ENCODE data around the gene SPATA33.
"Not testable (repeated sequence)": the region's sequence is repeated elsewhere in the genome, so short reads cannot be mapped to it uniquely, and the experiment has no call there.

Gene SPATA33

DNA sequence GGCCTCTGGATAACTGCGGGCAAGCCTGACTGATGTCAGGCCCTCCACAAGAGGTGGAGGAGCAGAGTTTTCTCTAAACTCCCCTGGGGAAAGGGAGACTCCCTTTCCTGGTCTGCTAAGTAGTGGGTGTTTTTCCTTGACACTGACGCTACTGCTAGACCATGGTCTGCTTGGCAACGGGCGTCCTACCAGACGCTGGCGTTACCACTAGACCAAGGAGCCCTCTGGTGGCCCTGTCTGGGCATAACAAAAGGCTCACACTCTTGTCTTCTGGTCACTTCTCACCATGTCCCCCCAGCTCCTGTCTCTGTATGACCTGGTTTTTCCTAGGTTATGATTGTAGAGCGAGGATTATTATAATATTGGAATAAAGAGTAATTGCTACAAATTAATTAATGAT is 9.4 kb downstream of the SPATA33 start:
- POLR2A ChIA-PET; DNase-seq (ENCODE audit: low read depth, low spot score); H3K4me3 ChIP-seq (ENCODE audit: low read depth, low read length): not testable (repeated sequence)
- TF ChIP-seq, protein P1, sequence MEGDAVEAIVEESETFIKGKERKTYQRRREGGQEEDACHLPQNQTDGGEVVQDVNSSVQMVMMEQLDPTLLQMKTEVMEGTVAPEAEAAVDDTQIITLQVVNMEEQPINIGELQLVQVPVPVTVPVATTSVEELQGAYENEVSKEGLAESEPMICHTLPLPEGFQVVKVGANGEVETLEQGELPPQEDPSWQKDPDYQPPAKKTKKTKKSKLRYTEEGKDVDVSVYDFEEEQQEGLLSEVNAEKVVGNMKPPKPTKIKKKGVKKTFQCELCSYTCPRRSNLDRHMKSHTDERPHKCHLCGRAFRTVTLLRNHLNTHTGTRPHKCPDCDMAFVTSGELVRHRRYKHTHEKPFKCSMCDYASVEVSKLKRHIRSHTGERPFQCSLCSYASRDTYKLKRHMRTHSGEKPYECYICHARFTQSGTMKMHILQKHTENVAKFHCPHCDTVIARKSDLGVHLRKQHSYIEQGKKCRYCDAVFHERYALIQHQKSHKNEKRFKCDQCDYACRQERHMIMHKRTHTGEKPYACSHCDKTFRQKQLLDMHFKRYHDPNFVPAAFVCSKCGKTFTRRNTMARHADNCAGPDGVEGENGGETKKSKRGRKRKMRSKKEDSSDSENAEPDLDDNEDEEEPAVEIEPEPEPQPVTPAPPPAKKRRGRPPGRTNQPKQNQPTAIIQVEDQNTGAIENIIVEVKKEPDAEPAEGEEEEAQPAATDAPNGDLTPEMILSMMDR (IDR thresholded peaks at IDR 0.05; ENCODE audit: insufficient read depth, low read length, missing control alignments), result peak; percentile 28
- CTCF ChIA-PET, result interaction anchor here (1.0 to 1.4 kb wide), 2 partner anchors 8 to 101 kb away, joined by 3 to 4 read pairs; no protein-coding TSS in a partner anchor

DNA sequence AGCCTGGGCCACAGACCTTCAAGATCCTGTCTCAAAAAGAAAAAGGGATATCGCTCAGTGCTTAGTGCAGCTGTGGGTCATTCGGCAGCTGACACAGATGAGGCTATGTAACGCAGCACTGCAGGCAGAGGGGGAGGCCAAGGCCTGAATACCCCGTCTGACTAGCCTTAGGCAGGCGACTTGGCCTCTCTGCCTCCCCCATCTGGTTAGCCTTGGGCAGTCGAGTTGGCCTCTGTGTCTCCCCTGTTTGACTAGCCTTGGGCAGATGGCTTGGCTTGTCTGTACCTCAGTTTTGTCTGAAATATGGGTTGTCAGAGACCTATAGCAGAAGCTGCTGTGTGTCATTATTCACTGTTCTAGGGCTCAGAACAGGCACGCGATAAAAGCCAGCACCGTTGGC is 10.0 kb downstream of the SPATA33 start:
- CTCF ChIA-PET, result interaction anchor here (0.8 to 1.4 kb wide), 3 partner anchors 9 to 102 kb away, joined by 3 to 4 read pairs (median 3); no protein-coding TSS in a partner anchor
- POLR2A ChIA-PET, result no interaction called here
- TF ChIP-seq, protein P1 (IDR thresholded peaks at IDR 0.05; ENCODE audit: insufficient read depth, low read length, missing control alignments), result no peak

DNA sequence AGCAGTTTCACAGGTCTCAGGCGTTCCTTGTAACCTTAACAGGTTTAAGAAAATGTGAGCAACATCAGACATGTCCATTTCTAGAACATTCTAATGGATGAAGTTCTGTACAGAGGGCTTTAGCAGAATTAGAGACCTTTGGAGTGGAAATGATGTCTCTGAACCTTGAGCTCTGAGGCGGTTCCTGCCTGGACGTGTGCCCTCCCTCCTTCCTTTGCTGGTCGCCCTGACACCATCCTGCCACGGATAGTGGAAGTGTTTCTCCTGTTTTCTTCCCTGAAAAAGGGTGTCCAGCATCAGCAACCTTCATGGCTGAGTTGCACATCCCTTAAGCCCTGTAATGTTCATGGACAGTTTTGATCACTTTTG is 11.1 kb downstream of the SPATA33 start:
- TF ChIP-seq, protein P1 (IDR thresholded peaks at IDR 0.05; ENCODE audit: insufficient read depth, low read length, missing control alignments), result no peak
- DNase-seq (ENCODE audit: low read depth, low spot score), result no peak
- CTCF ChIA-PET, result interaction anchor here (1.3 to 1.6 kb wide), 2 partner anchors 10 to 31 kb away, joined by 5 read pairs; no protein-coding TSS in a partner anchor
- POLR2A ChIA-PET, result no interaction called here
- no peak overlapping the region for H3K4me3 ChIP-seq (ENCODE audit: low read depth, low read length)

More for the DNA sequence above, 10.0 kb downstream of the SPATA33 start:
- H3K4me3 ChIP-seq (ENCODE audit: low read depth, low read length), result no peak overlapping the region
- no peak for DNase-seq (ENCODE audit: low read depth, low spot score)

DNA sequence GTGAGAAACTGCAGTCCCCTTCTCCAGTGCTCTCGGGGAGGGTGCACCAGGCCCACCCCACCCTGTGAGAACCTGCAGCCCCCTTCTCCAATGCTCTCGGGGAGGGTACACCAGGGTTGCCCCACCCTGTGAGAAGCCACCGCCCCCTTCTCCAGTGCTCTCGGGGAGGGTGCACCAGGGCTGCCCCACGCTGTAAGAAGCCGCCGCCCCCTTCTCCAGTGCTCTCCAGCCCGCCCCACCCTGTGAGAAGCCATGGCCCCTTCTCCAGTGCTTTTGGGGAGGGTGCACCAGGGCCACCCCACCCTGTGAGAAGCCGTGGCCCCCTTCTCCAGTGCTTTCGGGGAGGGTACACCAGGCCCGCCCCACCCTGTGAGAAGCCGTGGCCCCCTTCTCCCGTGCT is 12.1 kb downstream of the SPATA33 start:
- ChIA-PET CTCF (interaction anchor here (1.2 kb wide), 1 partner anchor 28 kb away, joined by 3 read pairs; no protein-coding TSS in a partner anchor), POLR2A (no interaction called here)
- DNase-seq (ENCODE audit: low read depth, low spot score), result no peak
- no peak overlapping the region for H3K4me3 ChIP-seq (ENCODE audit: low read depth, low read length)
- TF ChIP-seq, protein P1 (IDR thresholded peaks at IDR 0.05; ENCODE audit: insufficient read depth, low read length, missing control alignments), result no peak

DNA sequence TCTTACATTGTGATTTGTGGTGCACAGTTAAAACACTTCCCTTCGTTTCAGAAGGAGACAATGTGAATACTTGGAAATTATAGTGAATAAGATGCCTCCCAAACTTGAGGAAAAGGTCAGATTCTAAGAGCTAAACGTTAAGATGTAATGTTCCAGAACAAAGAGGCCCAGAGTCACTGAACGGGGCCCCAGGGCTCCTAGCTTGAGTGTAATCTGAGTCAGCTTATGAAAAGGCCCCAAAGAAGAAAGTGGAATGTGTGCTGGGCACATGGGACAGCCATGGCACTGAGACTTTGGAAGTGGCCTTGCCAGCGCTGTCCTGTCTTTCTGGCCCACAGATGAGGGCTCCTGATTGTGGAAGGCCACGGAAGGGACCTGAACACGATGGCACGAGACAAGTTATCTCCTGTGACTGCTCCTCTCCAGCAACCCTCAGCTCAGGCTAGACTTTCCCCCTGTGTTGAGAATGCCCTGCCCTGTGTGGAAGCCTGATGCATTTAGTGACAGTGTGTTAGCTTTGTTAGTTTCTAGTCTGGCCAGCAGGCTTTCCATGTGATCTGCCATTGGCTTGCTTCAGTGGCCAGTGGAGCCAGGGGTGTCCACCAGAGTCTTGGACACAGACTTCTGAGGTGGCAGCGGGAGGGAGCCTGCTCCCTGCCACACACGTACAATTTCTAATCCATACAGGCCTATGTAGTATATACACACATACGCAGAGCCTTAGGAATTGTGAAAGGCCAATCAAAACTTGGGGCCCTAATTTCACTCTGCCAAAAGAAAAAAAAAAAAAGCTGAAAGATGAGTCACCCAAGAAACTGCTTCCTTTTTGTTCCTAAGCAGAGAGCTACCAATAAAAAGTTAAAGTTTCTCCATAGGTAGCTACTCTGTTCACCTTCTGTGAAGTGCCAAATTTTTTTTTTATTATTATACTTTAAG is 13.1 kb downstream of the SPATA33 start:
- ChIA-PET CTCF (interaction anchor here (0.9 to 1.2 kb wide), 2 partner anchors 29 kb away, joined by 3 to 6 read pairs; no protein-coding TSS in a partner anchor), POLR2A (interaction anchor here (1.4 kb wide), 1 partner anchor 15 kb away, joined by 5 read pairs; the partner anchor contains the start of gene CDK10)
- TF ChIP-seq, protein P1 (IDR thresholded peaks at IDR 0.05; ENCODE audit: insufficient read depth, low read length, missing control alignments), result no peak

DNA sequence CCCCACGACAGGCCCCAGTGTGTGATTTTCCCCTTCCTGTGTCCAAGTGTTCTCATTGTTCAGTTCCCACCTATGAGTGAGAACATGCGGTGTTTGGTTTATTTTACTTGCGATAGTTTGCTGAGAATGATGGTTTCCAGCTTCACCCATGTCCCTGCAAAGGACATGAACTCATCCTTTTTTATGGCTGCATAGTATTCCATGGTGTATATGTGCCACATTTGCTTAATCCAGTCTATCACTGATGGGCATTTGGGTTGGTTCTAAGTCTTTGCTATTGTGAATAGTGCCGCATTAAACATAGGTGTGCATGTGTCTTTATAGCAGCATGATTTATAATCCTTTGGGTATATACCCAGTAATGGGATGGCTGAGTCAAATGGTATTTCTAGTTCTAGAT is 13.9 kb downstream of the SPATA33 start:
- H3K4me3 ChIP-seq (ENCODE audit: low read depth, low read length); DNase-seq (ENCODE audit: low read depth, low spot score); CTCF ChIA-PET: not testable (repeated sequence)
- POLR2A ChIA-PET, result interaction anchor here (1.4 kb wide), 1 partner anchor 15 kb away, joined by 5 read pairs; the partner anchor contains the start of gene CDK10

More for the DNA sequence above, 13.1 kb downstream of the SPATA33 start:
- DNase-seq (ENCODE audit: low read depth, low spot score), result no peak
- H3K4me3 ChIP-seq (ENCODE audit: low read depth, low read length), result no peak overlapping the region

Data from AG04449 (cell line).